ENCODE measurements around the gene SPATA46.

SPATA46 gene

GRCh38 chr1:162416909-162417308 is 40.3 kb upstream of the SPATA46 start:
- DNase-seq (ENCODE audit: low read depth) = no peak
- H3K4me3 ChIP-seq (ENCODE audit: control insufficient read depth, low read depth, low read length) = no peak overlapping the region
- no peak for TF ChIP-seq CTCF (IDR thresholded peaks at IDR 0.05; ENCODE audit: control insufficient read depth, insufficient read depth, low read depth, low read length, missing control alignments)

GRCh38 chr1:162416215-162416614 is 39.6 kb upstream of the SPATA46 start:
- no peak for DNase-seq (ENCODE audit: low read depth)
- no peak for TF ChIP-seq CTCF (IDR thresholded peaks at IDR 0.05; ENCODE audit: control insufficient read depth, insufficient read depth, low read depth, low read length, missing control alignments)
- H3K4me3 ChIP-seq (ENCODE audit: control insufficient read depth, low read depth, low read length) = no peak overlapping the region

GRCh38 chr1:162412002-162412401 is 35.3 kb upstream of the SPATA46 start, which contains the start of gene SH2D1B:
Gene SH2D1B (minus strand): TSS chr1:162412136. CDS start chr1:162412016, 120 bp downstream.
- no peak for DNase-seq (ENCODE audit: low read depth)
- TF ChIP-seq CTCF (IDR thresholded peaks at IDR 0.05; ENCODE audit: control insufficient read depth, insufficient read depth, low read depth, low read length, missing control alignments) = no peak
- no peak within 1 kb of the TSS for H3K4me3 ChIP-seq (ENCODE audit: control insufficient read depth, low read depth, low read length)

DNA sequence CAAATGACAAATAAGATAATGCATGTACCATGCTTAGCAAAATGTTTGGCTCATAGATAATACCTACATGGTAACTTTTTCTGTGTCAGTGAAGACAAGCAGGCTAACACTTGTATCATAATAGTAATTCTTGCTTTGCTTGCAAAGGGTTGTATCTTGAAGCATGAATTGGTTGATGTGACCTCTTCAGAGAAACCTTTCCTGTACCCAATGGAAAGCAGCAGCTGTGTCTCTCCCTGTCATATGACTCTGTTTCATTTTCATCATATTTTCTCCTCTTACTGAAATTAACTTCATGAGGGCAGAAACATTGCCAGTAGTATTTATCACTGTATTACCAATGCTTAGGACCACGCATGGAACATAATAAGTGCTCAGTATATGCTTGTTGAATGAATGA is 30.9 kb upstream of the SPATA46 start:
- no peak for DNase-seq (ENCODE audit: low read depth)
- TF ChIP-seq CTCF (IDR thresholded peaks at IDR 0.05; ENCODE audit: control insufficient read depth, insufficient read depth, low read depth, low read length, missing control alignments) = no peak
- no peak overlapping the region for H3K4me3 ChIP-seq (ENCODE audit: control insufficient read depth, low read depth, low read length)

DNA sequence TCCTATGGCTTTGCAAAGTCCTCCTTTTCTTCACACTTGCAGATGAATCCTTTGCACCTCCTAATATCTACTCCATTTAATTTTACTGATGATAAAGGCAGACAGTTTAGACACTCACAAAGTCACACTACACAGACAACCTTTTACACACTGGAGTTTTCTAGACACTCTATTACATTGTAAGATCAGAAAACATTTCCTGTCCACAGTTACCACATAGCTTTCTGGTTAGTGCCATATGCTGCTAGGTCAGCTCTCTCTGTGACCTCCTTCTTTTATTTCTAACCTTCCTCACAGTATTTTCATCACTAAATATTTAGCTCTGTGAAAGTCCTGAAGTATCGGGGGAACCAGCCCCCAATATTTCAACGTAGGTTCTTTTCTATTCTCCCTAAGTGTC is 30.2 kb upstream of the SPATA46 start:
- H3K4me3 ChIP-seq (ENCODE audit: control insufficient read depth, low read depth, low read length) = no peak overlapping the region
- no peak for DNase-seq (ENCODE audit: low read depth)
- no peak for TF ChIP-seq CTCF (IDR thresholded peaks at IDR 0.05; ENCODE audit: control insufficient read depth, insufficient read depth, low read depth, low read length, missing control alignments)

- DNase-seq (ENCODE audit: low read depth) = no peak
- TF ChIP-seq CTCF (IDR thresholded peaks at IDR 0.05; ENCODE audit: control insufficient read depth, insufficient read depth, low read depth, low read length, missing control alignments) = no peak
Observed at GRCh38 chr1:162405800-162406199, 29.1 kb upstream of the SPATA46 start.

More at GRCh38 chr1:162405800-162406199, 29.1 kb upstream of the SPATA46 start:
- H3K4me3 ChIP-seq (ENCODE audit: control insufficient read depth, low read depth, low read length) = no peak overlapping the region

All from AG09309 (cell line).